Measurements from ENCODE around the gene RTP3. TPM values are rescaled to one million over a fixed set of nuclear protein-coding genes. Genes with fewer than 3 reads are reported as not detected.
A peak's percentile ranks its signal among the peaks of the same experiment; 100 is the strongest.

RTP3 gene
- total RNA-seq, 4 donors from 2014 or later: not detected

DNA sequence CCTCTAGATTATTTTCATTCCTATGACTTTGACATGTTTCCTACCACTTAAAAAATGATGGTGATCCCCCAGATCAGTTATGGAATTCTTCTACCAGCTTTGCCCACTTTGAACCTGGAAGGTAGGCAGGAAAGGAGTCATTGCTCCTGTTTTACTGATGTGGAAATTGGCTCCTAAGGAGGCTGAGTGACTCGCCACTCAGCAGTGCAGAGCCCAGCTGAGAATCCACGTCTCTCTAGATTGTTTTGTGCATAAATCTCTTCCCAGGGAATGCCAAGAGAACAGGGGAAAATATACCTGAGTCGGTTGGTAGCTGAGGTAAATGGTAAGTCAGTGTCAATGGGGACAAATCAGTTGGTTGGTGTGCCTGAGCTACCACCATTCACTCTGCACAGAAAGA, 37.7 kb upstream of the RTP3 start:
- DNase-seq (no peak), ATAC-seq (no peak)
- in situ Hi-C loops (cut with MboI; ENCODE audit: low sequenced_read_pairs in 4 of 4): no loop called here
- TF ChIP-seq POLR2A (IDR thresholded peaks at IDR 0.05): no peak
- H3K27me3 ChIP-seq: no peaks in the 10 kb centered on the region
- no peak overlapping the region for H3K27ac ChIP-seq
- H3K36me3 ChIP-seq: no peaks in the 10 kb centered on the region
- intact Hi-C loops (cut with DNase I; ENCODE audit: low total_unique reads): no loop called here
- H3K9me3 ChIP-seq: no peaks in the 10 kb centered on the region
- H3K4me3 ChIP-seq: no peak overlapping the region
- H3K4me1 ChIP-seq: peaks cover 2 to 4% of the 10 kb centered on the region in 2 donors

DNA sequence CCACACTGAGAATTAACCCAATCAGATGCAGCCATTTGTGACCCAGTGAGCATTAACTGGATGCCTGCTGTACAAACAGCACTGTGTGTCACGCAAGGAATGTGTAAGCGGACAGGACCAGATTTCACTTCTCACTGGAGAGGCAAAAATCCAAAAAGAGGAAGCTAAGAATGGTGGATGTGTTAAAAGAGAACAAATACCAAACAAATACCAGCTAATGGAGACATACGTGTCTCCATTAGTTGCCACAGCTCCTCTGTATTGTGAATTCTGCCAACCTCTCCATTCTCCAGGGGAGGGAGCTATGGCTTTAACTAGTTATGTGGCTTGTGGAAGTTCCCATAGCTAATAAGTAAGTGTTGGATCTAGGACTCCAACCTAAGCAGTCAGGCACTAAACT, 35.7 kb upstream of the RTP3 start:
- intact Hi-C loops (cut with DNase I; ENCODE audit: low total_unique reads): no loop called here
- no peaks in the 10 kb centered on the region for H3K36me3 ChIP-seq
- H3K9me3 ChIP-seq: no peaks in the 10 kb centered on the region
- H3K4me3 ChIP-seq: no peak overlapping the region
- no peak for DNase-seq
- no peak for TF ChIP-seq POLR2A (IDR thresholded peaks at IDR 0.05)
- TF ChIP-seq, protein P1, sequence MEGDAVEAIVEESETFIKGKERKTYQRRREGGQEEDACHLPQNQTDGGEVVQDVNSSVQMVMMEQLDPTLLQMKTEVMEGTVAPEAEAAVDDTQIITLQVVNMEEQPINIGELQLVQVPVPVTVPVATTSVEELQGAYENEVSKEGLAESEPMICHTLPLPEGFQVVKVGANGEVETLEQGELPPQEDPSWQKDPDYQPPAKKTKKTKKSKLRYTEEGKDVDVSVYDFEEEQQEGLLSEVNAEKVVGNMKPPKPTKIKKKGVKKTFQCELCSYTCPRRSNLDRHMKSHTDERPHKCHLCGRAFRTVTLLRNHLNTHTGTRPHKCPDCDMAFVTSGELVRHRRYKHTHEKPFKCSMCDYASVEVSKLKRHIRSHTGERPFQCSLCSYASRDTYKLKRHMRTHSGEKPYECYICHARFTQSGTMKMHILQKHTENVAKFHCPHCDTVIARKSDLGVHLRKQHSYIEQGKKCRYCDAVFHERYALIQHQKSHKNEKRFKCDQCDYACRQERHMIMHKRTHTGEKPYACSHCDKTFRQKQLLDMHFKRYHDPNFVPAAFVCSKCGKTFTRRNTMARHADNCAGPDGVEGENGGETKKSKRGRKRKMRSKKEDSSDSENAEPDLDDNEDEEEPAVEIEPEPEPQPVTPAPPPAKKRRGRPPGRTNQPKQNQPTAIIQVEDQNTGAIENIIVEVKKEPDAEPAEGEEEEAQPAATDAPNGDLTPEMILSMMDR (IDR thresholded peaks at IDR 0.05 in 4 of 5, conservative IDR thresholded peaks at IDR 0.05 in 1 of 5): no peak
- H3K27me3 ChIP-seq: no peaks in the 10 kb centered on the region
- in situ Hi-C loops (cut with MboI; ENCODE audit: low sequenced_read_pairs in 4 of 4): no loop called here
- peaks cover 13% of the 10 kb centered on the region in 2 donors for H3K4me1 ChIP-seq
- H3K27ac ChIP-seq: peak overlapping the region in 2 of 4 donors; percentile 6 to 35
- no peak for ATAC-seq

DNA sequence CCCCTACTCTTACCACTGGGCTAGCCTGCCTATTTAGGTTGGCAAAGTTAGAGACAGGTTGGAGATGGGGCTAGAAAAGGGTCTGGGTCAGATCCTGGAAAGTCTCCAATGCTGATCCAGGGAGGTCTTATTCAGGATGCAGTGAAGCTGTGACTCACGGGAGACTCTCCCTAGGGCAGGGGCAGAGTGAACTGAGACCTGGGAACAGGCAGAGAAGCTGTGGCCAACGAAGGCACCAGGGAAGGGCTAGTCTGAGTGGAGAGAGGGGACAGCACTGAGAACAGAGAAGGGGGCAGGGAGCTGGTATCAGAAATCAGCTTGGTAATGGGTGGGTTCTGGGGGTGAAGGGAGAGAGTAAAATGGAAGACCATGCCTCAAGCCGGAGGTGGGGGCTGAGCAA, 35.3 kb upstream of the RTP3 start:
- Histone ChIP-seq H3K27me3 (no peaks in the 10 kb centered on the region), H3K4me3 (peak overlapping the region in 1 of 4 donors; percentile 11), H3K27ac (peak overlapping the region in 3 of 4 donors; percentile 6 to 61 (median 35)), H3K36me3 (no peaks in the 10 kb centered on the region), H3K4me1 (peaks cover 13% of the 10 kb centered on the region in 2 donors), H3K9me3 (no peaks in the 10 kb centered on the region)
- DNase-seq (no peak), ATAC-seq (no peak)
- intact Hi-C loops (cut with DNase I; ENCODE audit: low total_unique reads) (no loop called here), in situ Hi-C loops (cut with MboI; ENCODE audit: low sequenced_read_pairs in 4 of 4) (no loop called here)
- TF ChIP-seq, protein P1 (IDR thresholded peaks at IDR 0.05 in 4 of 5, conservative IDR thresholded peaks at IDR 0.05 in 1 of 5): no peak
- TF ChIP-seq POLR2A (IDR thresholded peaks at IDR 0.05): no peak

DNA sequence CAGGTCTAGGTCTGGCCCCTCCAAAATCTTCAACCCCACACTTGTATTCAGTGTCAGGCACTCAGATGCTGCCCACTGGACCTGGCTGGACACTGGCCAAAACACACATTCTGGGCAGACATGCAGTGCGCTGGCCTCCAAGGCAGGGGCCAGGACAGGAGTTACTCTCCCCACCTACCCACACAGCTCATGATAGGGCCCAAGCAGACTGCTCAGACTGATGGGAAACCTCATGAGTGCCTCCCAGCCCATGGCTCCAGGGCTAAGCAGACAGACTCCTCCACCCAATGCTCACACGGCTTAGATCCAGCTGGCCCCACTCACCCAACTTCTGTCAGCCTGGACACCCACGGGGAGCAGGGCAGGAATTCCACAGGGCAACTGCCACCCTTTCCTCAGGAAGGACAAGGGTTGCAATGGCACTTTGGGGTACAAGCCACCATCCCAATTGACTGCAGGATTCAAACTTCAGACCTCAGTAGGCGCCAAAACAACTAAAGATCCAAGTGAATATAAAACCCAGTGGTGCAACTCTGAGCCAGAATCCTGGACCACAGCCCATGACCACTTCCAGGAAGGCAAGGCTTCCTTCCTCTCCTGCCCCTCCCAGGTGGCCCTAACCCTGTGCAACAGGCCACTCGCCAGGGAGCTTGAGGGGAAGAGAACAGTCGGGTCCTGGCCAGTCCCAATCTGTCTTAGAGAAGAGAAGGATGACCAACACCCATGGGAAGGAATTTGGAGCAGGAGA, 34.5 kb upstream of the RTP3 start:
- no peak for TF ChIP-seq POLR2A (IDR thresholded peaks at IDR 0.05)
- TF ChIP-seq, protein P1 (IDR thresholded peaks at IDR 0.05 in 4 of 5, conservative IDR thresholded peaks at IDR 0.05 in 1 of 5): no peak
- peak; percentile 13 to 40 for ATAC-seq

DNA sequence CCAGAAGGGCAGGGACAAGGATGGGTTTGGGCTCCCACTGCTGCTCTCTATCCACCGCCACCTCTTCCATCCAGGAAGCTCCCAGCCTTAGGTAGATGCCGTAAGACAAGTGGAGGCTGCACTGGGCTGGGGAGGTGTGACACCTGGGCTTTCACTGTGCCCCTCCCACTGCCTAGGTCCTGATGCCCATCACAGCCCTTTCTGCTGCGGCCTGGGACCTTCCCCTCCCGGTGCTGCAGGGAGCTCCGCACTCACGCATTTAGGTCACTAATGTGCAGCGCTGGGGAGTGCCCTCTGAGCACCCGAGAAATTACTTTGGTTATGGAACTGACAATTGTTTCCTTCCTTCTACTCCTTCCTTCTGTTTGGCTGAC, 33.9 kb upstream of the RTP3 start:
- intact Hi-C loops (cut with DNase I; ENCODE audit: low total_unique reads) (no loop called here), in situ Hi-C loops (cut with MboI; ENCODE audit: low sequenced_read_pairs in 4 of 4) (no loop called here)
- ATAC-seq (no peak), DNase-seq (no peak)
- Histone ChIP-seq H3K4me1 (peaks cover 24% of the 10 kb centered on the region in 2 donors), H3K27ac (peak overlapping the region in 1 of 4 donors; percentile 26), H3K36me3 (no peaks in the 10 kb centered on the region), H3K27me3 (no peaks in the 10 kb centered on the region), H3K9me3 (no peaks in the 10 kb centered on the region), H3K4me3 (no peak overlapping the region)
- TF ChIP-seq, protein P1 (IDR thresholded peaks at IDR 0.05 in 4 of 5, conservative IDR thresholded peaks at IDR 0.05 in 1 of 5): no peak
- TF ChIP-seq POLR2A (IDR thresholded peaks at IDR 0.05): no peak

More for the DNA sequence above, 34.5 kb upstream of the RTP3 start:
- no peaks in the 10 kb centered on the region for H3K9me3 ChIP-seq
- H3K4me1 ChIP-seq: peaks cover 18% of the 10 kb centered on the region in 2 donors
- no peak for DNase-seq
- H3K27ac ChIP-seq: peak overlapping the region in 2 of 4 donors; percentile 35 to 61
- peak overlapping the region in 1 of 4 donors; percentile 11 for H3K4me3 ChIP-seq
- no peaks in the 10 kb centered on the region for H3K36me3 ChIP-seq
- intact Hi-C loops (cut with DNase I; ENCODE audit: low total_unique reads): no loop called here
- in situ Hi-C loops (cut with MboI; ENCODE audit: low sequenced_read_pairs in 4 of 4): no loop called here
- H3K27me3 ChIP-seq: no peaks in the 10 kb centered on the region

All from gastrocnemius medialis (tissue), 4 donors.